ENCODE measurements around the gene AP2S1.
"Not testable (repeated sequence)": the region's sequence is repeated elsewhere in the genome, so short reads cannot be mapped to it uniquely, and the experiment has no call there.

The AP2S1 gene

GRCh38 chr19:46887240-46887782, 36.7 kb upstream of the AP2S1 start:
- no peak for DNase-seq (ENCODE audit: low read depth, low spot score)
- Histone ChIP-seq H3K9ac (ENCODE audit: insufficient read length, low read depth) (no peak overlapping the region), H3K36me3 (ENCODE audit: insufficient read depth, insufficient read length, low read length) (no peaks in the 10 kb centered on the region), H3K4me1 (ENCODE audit: insufficient read depth, insufficient read length) (no peaks in the 10 kb centered on the region), H3K27me3 (ENCODE audit: insufficient read depth, insufficient read length) (no peaks in the 10 kb centered on the region), H3K4me3 (ENCODE audit: insufficient read length, low read depth) (no peak overlapping the region), H3K9me3 (ENCODE audit: insufficient read depth, low read length) (no peaks in the 10 kb centered on the region)
- no peak for TF ChIP-seq YY1 (IDR thresholded peaks at IDR 0.05; ENCODE audit: insufficient read depth, insufficient read length)
- TF ChIP-seq SUZ12 (IDR thresholded peaks at IDR 0.05; ENCODE audit: extremely low read depth, insufficient read depth, insufficient read length) = no peak
- no peak for TF ChIP-seq ZNF274 (IDR thresholded peaks at IDR 0.05; ENCODE audit: low read depth, low read length)

- no peaks in the 10 kb centered on the region for H3K36me3 ChIP-seq (ENCODE audit: insufficient read depth, insufficient read length, low read length)
- no peak overlapping the region for H3K9ac ChIP-seq (ENCODE audit: insufficient read length, low read depth)
- TF ChIP-seq ZNF274 (IDR thresholded peaks at IDR 0.05; ENCODE audit: low read depth, low read length) = no peak
- no peak for TF ChIP-seq YY1 (IDR thresholded peaks at IDR 0.05; ENCODE audit: insufficient read depth, insufficient read length)
- TF ChIP-seq SUZ12 (IDR thresholded peaks at IDR 0.05; ENCODE audit: extremely low read depth, insufficient read depth, insufficient read length) = no peak
- H3K4me1 ChIP-seq (ENCODE audit: insufficient read depth, insufficient read length) = no peaks in the 10 kb centered on the region
- H3K27me3 ChIP-seq (ENCODE audit: insufficient read depth, insufficient read length) = no peaks in the 10 kb centered on the region
- DNase-seq (ENCODE audit: low read depth, low spot score) = no peak
- H3K9me3 ChIP-seq (ENCODE audit: insufficient read depth, low read length) = no peaks in the 10 kb centered on the region
- H3K4me3 ChIP-seq (ENCODE audit: insufficient read length, low read depth) = no peak overlapping the region
Observed at GRCh38 chr19:46886546-46887239, 36.0 kb upstream of the AP2S1 start.

GRCh38 chr19:46885411-46885810, 34.8 kb upstream of the AP2S1 start:
- H3K9ac ChIP-seq (ENCODE audit: insufficient read length, low read depth) = no peak overlapping the region
- DNase-seq (ENCODE audit: low read depth, low spot score) = no peak
- TF ChIP-seq YY1 (IDR thresholded peaks at IDR 0.05; ENCODE audit: insufficient read depth, insufficient read length) (no peak), ZNF274 (IDR thresholded peaks at IDR 0.05; ENCODE audit: low read depth, low read length) (no peak), SUZ12 (IDR thresholded peaks at IDR 0.05; ENCODE audit: extremely low read depth, insufficient read depth, insufficient read length) (no peak)
- H3K36me3 ChIP-seq (ENCODE audit: insufficient read depth, insufficient read length, low read length) = no peaks in the 10 kb centered on the region
- H3K4me3 ChIP-seq (ENCODE audit: insufficient read length, low read depth) = no peak overlapping the region
- no peaks in the 10 kb centered on the region for H3K4me1 ChIP-seq (ENCODE audit: insufficient read depth, insufficient read length)
- H3K27me3 ChIP-seq (ENCODE audit: insufficient read depth, insufficient read length) = no peaks in the 10 kb centered on the region
- H3K9me3 ChIP-seq (ENCODE audit: insufficient read depth, low read length) = no peaks in the 10 kb centered on the region

- H3K4me1 ChIP-seq (ENCODE audit: insufficient read depth, insufficient read length); H3K27me3 ChIP-seq (ENCODE audit: insufficient read depth, insufficient read length); DNase-seq (ENCODE audit: low read depth, low spot score); H3K36me3 ChIP-seq (ENCODE audit: insufficient read depth, insufficient read length, low read length); H3K9me3 ChIP-seq (ENCODE audit: insufficient read depth, low read length); H3K4me3 ChIP-seq (ENCODE audit: insufficient read length, low read depth); H3K9ac ChIP-seq (ENCODE audit: insufficient read length, low read depth): not testable (repeated sequence)
Observed at GRCh38 chr19:46882751-46883150, 32.1 kb upstream of the AP2S1 start.

GRCh38 chr19:46882034-46882433, 31.4 kb upstream of the AP2S1 start:
- Histone ChIP-seq H3K4me3 (ENCODE audit: insufficient read length, low read depth) (no peak overlapping the region), H3K27me3 (ENCODE audit: insufficient read depth, insufficient read length) (no peaks in the 10 kb centered on the region), H3K4me1 (ENCODE audit: insufficient read depth, insufficient read length) (no peaks in the 10 kb centered on the region), H3K36me3 (ENCODE audit: insufficient read depth, insufficient read length, low read length) (no peaks in the 10 kb centered on the region), H3K9ac (ENCODE audit: insufficient read length, low read depth) (no peak overlapping the region), H3K9me3 (ENCODE audit: insufficient read depth, low read length) (no peaks in the 10 kb centered on the region)
- DNase-seq (ENCODE audit: low read depth, low spot score) = no peak
- TF ChIP-seq YY1 (IDR thresholded peaks at IDR 0.05; ENCODE audit: insufficient read depth, insufficient read length) = no peak
- TF ChIP-seq ZNF274 (IDR thresholded peaks at IDR 0.05; ENCODE audit: low read depth, low read length) = no peak
- no peak for TF ChIP-seq SUZ12 (IDR thresholded peaks at IDR 0.05; ENCODE audit: extremely low read depth, insufficient read depth, insufficient read length)

GRCh38 chr19:46881092-46881491, 30.4 kb upstream of the AP2S1 start:
- H3K27me3 ChIP-seq (ENCODE audit: insufficient read depth, insufficient read length) = no peaks in the 10 kb centered on the region
- no peaks in the 10 kb centered on the region for H3K4me1 ChIP-seq (ENCODE audit: insufficient read depth, insufficient read length)
- TF ChIP-seq ZNF274 (IDR thresholded peaks at IDR 0.05; ENCODE audit: low read depth, low read length) = no peak
- TF ChIP-seq SUZ12 (IDR thresholded peaks at IDR 0.05; ENCODE audit: extremely low read depth, insufficient read depth, insufficient read length) = no peak
- no peak for TF ChIP-seq YY1 (IDR thresholded peaks at IDR 0.05; ENCODE audit: insufficient read depth, insufficient read length)
- no peak overlapping the region for H3K9ac ChIP-seq (ENCODE audit: insufficient read length, low read depth)
- H3K36me3 ChIP-seq (ENCODE audit: insufficient read depth, insufficient read length, low read length) = no peaks in the 10 kb centered on the region
- H3K4me3 ChIP-seq (ENCODE audit: insufficient read length, low read depth) = no peak overlapping the region
- DNase-seq (ENCODE audit: low read depth, low spot score) = no peak
- no peaks in the 10 kb centered on the region for H3K9me3 ChIP-seq (ENCODE audit: insufficient read depth, low read length)

- Histone ChIP-seq H3K27me3 (ENCODE audit: insufficient read depth, insufficient read length) (no peaks in the 10 kb centered on the region), H3K4me1 (ENCODE audit: insufficient read depth, insufficient read length) (no peaks in the 10 kb centered on the region)
- TF ChIP-seq SUZ12 (IDR thresholded peaks at IDR 0.05; ENCODE audit: extremely low read depth, insufficient read depth, insufficient read length) = no peak
- TF ChIP-seq ZNF274 (IDR thresholded peaks at IDR 0.05; ENCODE audit: low read depth, low read length) = no peak
- no peak for TF ChIP-seq YY1 (IDR thresholded peaks at IDR 0.05; ENCODE audit: insufficient read depth, insufficient read length)
Observed at GRCh38 chr19:46880431-46880830, 29.8 kb upstream of the AP2S1 start.

More at GRCh38 chr19:46880431-46880830, 29.8 kb upstream of the AP2S1 start:
- Histone ChIP-seq H3K4me3 (ENCODE audit: insufficient read length, low read depth) (no peak overlapping the region), H3K36me3 (ENCODE audit: insufficient read depth, insufficient read length, low read length) (no peaks in the 10 kb centered on the region), H3K9me3 (ENCODE audit: insufficient read depth, low read length) (no peaks in the 10 kb centered on the region), H3K9ac (ENCODE audit: insufficient read length, low read depth) (no peak overlapping the region)
- no peak for DNase-seq (ENCODE audit: low read depth, low spot score)
